GM23248 (cell line): ENCODE measurements around the gene SLC18A3. TPM values are rescaled to one million over a fixed set of nuclear protein-coding genes. Genes with fewer than 3 reads are reported as not detected.

Source experiments
- DNase-seq: peaks from one replicate; pipeline ENCODE4 v3.0.0-alpha.2; 2015
- H2AFZ ChIP-seq: fragments of 200-600 bp; sonication (generic); 2 replicates; pipeline ENCODE4 v1.6.1; 2016; ENCODE audit warnings: antibody characterized with exemption
- H3F3A ChIP-seq: fragments of 200-600 bp; sonication (generic); 2 replicates; pipeline ENCODE4 v1.6.1; 2016; ENCODE audit warnings: mild to moderate bottlenecking, antibody characterized with exemption, mixed run types; ENCODE audit not compliant: insufficient read depth
- H3K27ac ChIP-seq: fragments of 200-600 bp; sonication (generic); 2 replicates; pipeline ENCODE4 v1.5.1; 2016; ENCODE audit warnings: mild to moderate bottlenecking
- H3K27me3 ChIP-seq: fragments of 200-600 bp; sonication (generic); replicated peaks from 2 replicates; pipeline ENCODE4 v1.6.1; 2016; ENCODE audit warnings: mild to moderate bottlenecking; ENCODE audit not compliant: insufficient read depth
- H3K36me3 ChIP-seq: fragments of 200-600 bp; sonication (generic); 2 replicates; pipeline ENCODE4 v1.6.1; 2016; ENCODE audit warnings: low read depth, mild to moderate bottlenecking
- H3K4me1 ChIP-seq: fragments of 200-600 bp; sonication (generic); 2 replicates; pipeline ENCODE4 v1.6.1; 2016; ENCODE audit warnings: mild to moderate bottlenecking; ENCODE audit not compliant: insufficient read depth
- H3K4me2 ChIP-seq: fragments of 200-600 bp; sonication (generic); one replicate; pipeline ENCODE4 v1.6.1; 2016; ENCODE audit warnings: mild to moderate bottlenecking; ENCODE audit not compliant: unreplicated experiment
- H3K4me3 ChIP-seq: fragments of 200-600 bp; sonication (generic); 2 replicates; pipeline ENCODE4 v1.5.1; 2016; ENCODE audit warnings: mild to moderate bottlenecking
- H3K79me2 ChIP-seq: fragments of 200-600 bp; sonication (generic); 2 replicates; pipeline ENCODE4 v1.6.1; 2016; ENCODE audit warnings: mild to moderate bottlenecking; ENCODE audit not compliant: insufficient read depth
- H3K9ac ChIP-seq: fragments of 200-600 bp; sonication (generic); 2 replicates; pipeline ENCODE4 v1.6.1; 2016; ENCODE audit warnings: mild to moderate bottlenecking
- H3K9me2 ChIP-seq: fragments of 200-600 bp; sonication (generic); 2 replicates; pipeline ENCODE4 v1.6.1; 2016; ENCODE audit warnings: mixed run types, mild to moderate bottlenecking, moderate library complexity; ENCODE audit not compliant: insufficient read depth
- H3K9me3 ChIP-seq: fragments of 200-600 bp; sonication (generic); one replicate; pipeline ENCODE4 v1.6.1; 2017; ENCODE audit warnings: low read depth
- H4K20me1 ChIP-seq: fragments of 200-600 bp; sonication (generic); 2 replicates; pipeline ENCODE4 v1.6.0; 2016; ENCODE audit not compliant: insufficient read depth
- EZH2 ChIP-seq: fragments of 200-600 bp; sonication (generic); IDR thresholded peaks from 2 replicates; pipeline ENCODE4 v1.6.1; 2018; ENCODE audit warnings: antibody characterized with exemption, mild to moderate bottlenecking; ENCODE audit not compliant: insufficient read depth, poor library complexity, severe bottlenecking
- EZH2phosphoT487 ChIP-seq: fragments of 200-600 bp; sonication (generic); IDR thresholded peaks from 2 replicates; pipeline ENCODE4 v1.6.1; 2018; ENCODE audit warnings: antibody characterized with exemption, moderate library complexity, mild to moderate bottlenecking, low read depth; ENCODE audit not compliant: insufficient read depth
- WGBS, 2 experiments: methylation state at CpG; one replicate each; pipeline ENCODE4 v1.1.6; 2015 to 2017; ENCODE audit warnings: low lambda C conversion rate in 2 of 2, low coverage in 1 of 2; ENCODE audit errors: missing lambda C conversion rate in 2 of 2; 5-methylcytosine and 5-hydroxymethylcytosine counted together
- in situ Hi-C: fragments of 300-500 bp; cut with MboI; formaldehyde crosslinking; loops from 2 replicates; pipeline ENCODE4 v1.15.0; 2020
- polyA plus RNA-seq: library from polyadenylated mRNA; unstranded; fragments of >200 nt; fragmentation: Nextera tagmentation; extraction: Ambion mirVana; gene quantifications from 2 replicates; pipeline ENCODE4 v1.2.1, GENCODE V29; 2016
- total RNA-seq: library from RNA; depleted of rRNA; stranded (reverse); fragments of >200 nt; shearing (Covaris generic); gene quantifications from 2 replicates; pipeline ENCODE4 v1.2.3, GENCODE V29; 2014

SLC18A3 gene
- total and polyA plus RNA-seq, 2 experiments from 2014 or later: not detected

- H3K4me3 ChIP-seq: no peak overlapping the region
- 35 to 37% methylated on average over 4 of the region's 4 CpGs for WGBS, 2 experiments
- H3K79me2 ChIP-seq: no peaks in the 10 kb centered on the region
- no peak overlapping the region for H3K9ac ChIP-seq
- H3K9me3 ChIP-seq: no peaks in the 10 kb centered on the region
- TF ChIP-seq EZH2 (no peak), EZH2phosphoT487 (no peak)
- peaks cover 53% of the 10 kb centered on the region for H3K27me3 ChIP-seq
- no peaks in the 10 kb centered on the region for H3K4me1 ChIP-seq
- no peak overlapping the region for H3K27ac ChIP-seq
- no peak overlapping the region for H2AFZ ChIP-seq
- H3K36me3 ChIP-seq: no peaks in the 10 kb centered on the region
- in situ Hi-C loops: no loop called here
- no peaks in the 10 kb centered on the region for H3K9me2 ChIP-seq
- H3K4me2 ChIP-seq: no peak overlapping the region
- H4K20me1 ChIP-seq: no peaks in the 10 kb centered on the region
- DNase-seq: no peak
- no peaks in the 10 kb centered on the region for H3F3A ChIP-seq
Measured at GRCh38 chr10:49647554-49647953, 37.4 kb downstream of the SLC18A3 start.

- H3K27me3 ChIP-seq: peaks cover 50% of the 10 kb centered on the region
- no peak for DNase-seq
- H3K4me1 ChIP-seq: no peaks in the 10 kb centered on the region
- 47 to 54% methylated on average over 17 to 18 of the region's 18 CpGs for WGBS, 2 experiments
- H3K4me3 ChIP-seq: no peak overlapping the region
- H3K4me2 ChIP-seq: no peak overlapping the region
- no peak overlapping the region for H3K27ac ChIP-seq
- no peaks in the 10 kb centered on the region for H3K36me3 ChIP-seq
- in situ Hi-C loops: no loop called here
- H2AFZ ChIP-seq: no peak overlapping the region
- no peaks in the 10 kb centered on the region for H3K9me2 ChIP-seq
- H3K9me3 ChIP-seq: no peaks in the 10 kb centered on the region
- H3K9ac ChIP-seq: no peak overlapping the region
- no peaks in the 10 kb centered on the region for H3F3A ChIP-seq
- H3K79me2 ChIP-seq: no peaks in the 10 kb centered on the region
- no peaks in the 10 kb centered on the region for H4K20me1 ChIP-seq
- TF ChIP-seq EZH2: no peak
- TF ChIP-seq EZH2phosphoT487: no peak
Measured at GRCh38 chr10:49647985-49648795, 38.1 kb downstream of the SLC18A3 start.

DNA sequence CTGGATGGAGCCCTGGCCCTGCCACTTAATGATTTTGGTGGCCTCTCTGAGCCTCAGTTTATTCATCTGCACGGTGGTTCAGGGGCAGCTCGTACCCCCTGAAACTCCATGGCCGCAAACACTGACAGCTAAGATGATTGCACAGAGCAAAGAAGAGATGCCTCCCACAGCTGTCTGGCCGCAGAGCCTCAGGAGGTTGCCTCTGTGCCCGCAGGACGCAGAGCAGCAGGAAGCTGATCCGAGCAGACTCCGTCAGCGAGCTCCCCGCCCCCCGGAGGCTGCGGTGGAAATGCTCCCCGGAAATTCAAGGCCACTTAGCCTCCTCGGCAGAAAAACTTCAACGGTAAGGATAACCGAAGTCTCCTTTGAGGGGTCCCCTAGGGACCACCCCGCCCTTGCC, 39.2 kb downstream of the SLC18A3 start:
- H3K27ac ChIP-seq: no peak overlapping the region
- H3K36me3 ChIP-seq: no peaks in the 10 kb centered on the region
- DNase-seq: peak; percentile 14
- 15 to 16% methylated on average over 17 of the region's 17 CpGs for WGBS, 2 experiments
- no peak overlapping the region for H3K4me2 ChIP-seq
- H3K9me2 ChIP-seq: no peaks in the 10 kb centered on the region
- no peaks in the 10 kb centered on the region for H4K20me1 ChIP-seq
- no peaks in the 10 kb centered on the region for H3K79me2 ChIP-seq
- H3K4me1 ChIP-seq: no peaks in the 10 kb centered on the region
- H3K4me3 ChIP-seq: no peak overlapping the region
- no peaks in the 10 kb centered on the region for H3K9me3 ChIP-seq
- peaks cover 50% of the 10 kb centered on the region for H3K27me3 ChIP-seq
- no peaks in the 10 kb centered on the region for H3F3A ChIP-seq
- no peak for TF ChIP-seq EZH2phosphoT487
- no peak for TF ChIP-seq EZH2
- H2AFZ ChIP-seq: no peak overlapping the region
- in situ Hi-C loops: no loop called here
- H3K9ac ChIP-seq: no peak overlapping the region

DNA sequence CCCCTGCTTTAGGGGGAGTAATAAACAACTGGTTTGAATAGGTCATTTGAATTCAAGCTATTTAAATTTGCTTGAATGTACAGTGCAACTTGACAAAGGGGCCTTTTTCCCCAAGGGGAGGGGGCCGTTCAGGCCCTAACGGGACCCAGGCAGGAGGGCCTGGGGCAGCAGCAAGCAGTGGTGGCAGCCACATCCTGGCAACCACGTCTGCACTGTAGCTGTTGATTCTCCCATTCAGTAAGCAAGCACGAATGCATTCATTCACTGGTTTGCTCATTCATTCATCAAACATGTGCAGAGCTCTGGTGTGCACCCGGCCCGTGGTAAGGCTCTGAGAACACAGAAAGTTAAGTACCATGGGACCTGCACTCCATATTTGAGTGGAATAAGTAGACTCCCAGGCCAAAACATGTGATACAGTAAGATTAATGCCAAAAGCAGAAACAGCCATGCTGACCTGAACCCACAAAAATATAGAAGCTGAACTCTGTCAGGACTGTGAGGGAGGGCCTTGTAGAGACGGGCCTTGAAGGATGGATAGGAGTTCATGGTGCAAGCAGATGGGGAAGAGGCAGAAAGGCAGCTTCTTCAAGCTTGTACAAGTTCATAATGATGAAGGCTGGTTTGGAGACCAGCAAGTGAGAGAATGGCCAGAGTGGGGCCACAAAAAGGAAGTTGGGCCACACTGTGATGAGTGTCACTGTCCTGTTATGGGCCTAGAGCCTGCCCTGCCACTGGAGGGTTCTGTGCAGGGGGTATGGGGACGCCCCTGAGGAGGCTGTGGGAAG, 40.0 kb downstream of the SLC18A3 start:
- Histone ChIP-seq H3K9me3 (no peaks in the 10 kb centered on the region), H3K27me3 (peaks cover 43% of the 10 kb centered on the region), H3K4me2 (no peak overlapping the region), H3K9ac (no peak overlapping the region), H3K36me3 (no peaks in the 10 kb centered on the region), H3K4me1 (no peaks in the 10 kb centered on the region), H3K9me2 (no peaks in the 10 kb centered on the region), H2AFZ (no peak overlapping the region), H3K79me2 (no peaks in the 10 kb centered on the region), H3K27ac (no peak overlapping the region), H4K20me1 (no peaks in the 10 kb centered on the region), H3F3A (no peaks in the 10 kb centered on the region), H3K4me3 (no peak overlapping the region)
- no peak for DNase-seq
- WGBS, 2 experiments: 16 to 20% methylated on average over 8 of the region's 8 CpGs
- TF ChIP-seq EZH2phosphoT487 (no peak), EZH2 (no peak)
- in situ Hi-C loops: no loop called here
